ENCODE measurements around the gene CCDC181. TPM values are rescaled to one million over a fixed set of nuclear protein-coding genes. Genes with fewer than 3 reads are reported as not detected.

The CCDC181 gene
- total RNA-seq, 1 experiment from 2014 or later = 2.9 TPM

GRCh38 chr1:169461390-169462000 is 34.2 kb upstream of the CCDC181 start:
- H3K27ac Mint-ChIP-seq = no peak overlapping the region
- H3K36me3 Mint-ChIP-seq (ENCODE audit: insufficient read depth in 1 of 3, low read depth in 3 of 3) = peaks cover 12 to 19% (median 15%) of the 10 kb centered on the region in 3 experiments; a peak in 5 of 7 replicates
- no peak overlapping the region for H2AFZ ChIP-seq (ENCODE audit: low read length)
- DNase-seq = no peak
- H3K79me2 ChIP-seq (ENCODE audit: insufficient read depth, low read length) = no peaks in the 10 kb centered on the region
- H4K20me1 ChIP-seq (ENCODE audit: control insufficient read depth, insufficient read depth, insufficient read length) = no peaks in the 10 kb centered on the region
- H3K9me3 ChIP-seq (ENCODE audit: control insufficient read depth, low read depth, low read length) = no peaks in the 10 kb centered on the region
- H2BK5ac ChIP-seq (ENCODE audit: insufficient read length, low read length) = no peak overlapping the region
- no peaks in the 10 kb centered on the region for H3K4me1 ChIP-seq (ENCODE audit: insufficient read depth, low read length)
- TF ChIP-seq, protein P1, sequence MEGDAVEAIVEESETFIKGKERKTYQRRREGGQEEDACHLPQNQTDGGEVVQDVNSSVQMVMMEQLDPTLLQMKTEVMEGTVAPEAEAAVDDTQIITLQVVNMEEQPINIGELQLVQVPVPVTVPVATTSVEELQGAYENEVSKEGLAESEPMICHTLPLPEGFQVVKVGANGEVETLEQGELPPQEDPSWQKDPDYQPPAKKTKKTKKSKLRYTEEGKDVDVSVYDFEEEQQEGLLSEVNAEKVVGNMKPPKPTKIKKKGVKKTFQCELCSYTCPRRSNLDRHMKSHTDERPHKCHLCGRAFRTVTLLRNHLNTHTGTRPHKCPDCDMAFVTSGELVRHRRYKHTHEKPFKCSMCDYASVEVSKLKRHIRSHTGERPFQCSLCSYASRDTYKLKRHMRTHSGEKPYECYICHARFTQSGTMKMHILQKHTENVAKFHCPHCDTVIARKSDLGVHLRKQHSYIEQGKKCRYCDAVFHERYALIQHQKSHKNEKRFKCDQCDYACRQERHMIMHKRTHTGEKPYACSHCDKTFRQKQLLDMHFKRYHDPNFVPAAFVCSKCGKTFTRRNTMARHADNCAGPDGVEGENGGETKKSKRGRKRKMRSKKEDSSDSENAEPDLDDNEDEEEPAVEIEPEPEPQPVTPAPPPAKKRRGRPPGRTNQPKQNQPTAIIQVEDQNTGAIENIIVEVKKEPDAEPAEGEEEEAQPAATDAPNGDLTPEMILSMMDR (conservative IDR thresholded peaks at IDR 0.05) = no peak
- H2BK15ac ChIP-seq (ENCODE audit: low read depth, low read length) = no peak overlapping the region
- H4K5ac ChIP-seq (ENCODE audit: insufficient read length, low read depth, low read length) = no peak overlapping the region
- H3K4me2 ChIP-seq (ENCODE audit: insufficient read depth, insufficient read length, low read length) = no peak overlapping the region
- no peak overlapping the region for H2AK5ac ChIP-seq (ENCODE audit: insufficient read length, low read length)
- no peak overlapping the region for H2BK120ac ChIP-seq (ENCODE audit: low read depth, low read length, poor library complexity, severe bottlenecking)
- no peak overlapping the region for H3T11ph ChIP-seq (ENCODE audit: low read length)
- H3K79me1 ChIP-seq (ENCODE audit: insufficient read depth, low read depth, low read length, poor library complexity, severe bottlenecking) = no peaks in the 10 kb centered on the region
- H3K23me2 ChIP-seq (ENCODE audit: insufficient read length, low read depth, low read length, poor library complexity, severe bottlenecking) = peaks cover 6% of the 10 kb centered on the region
- no peaks in the 10 kb centered on the region for H3K27me3 Mint-ChIP-seq (ENCODE audit: low read depth)
- H4K8ac ChIP-seq (replicated peaks; ENCODE audit: insufficient read length, low read depth, low read length) = no peak overlapping the region
- no peak overlapping the region for H2BK20ac ChIP-seq (ENCODE audit: low read depth, low read length, poor library complexity, severe bottlenecking)
- H3K18ac ChIP-seq (ENCODE audit: insufficient read length, low read depth, low read length) = no peak overlapping the region
- no peak overlapping the region for H3K23ac ChIP-seq (ENCODE audit: insufficient read length, low read depth, low read length)
- WGBS (ENCODE audit: extremely low coverage, insufficient read length, low lambda C conversion rate) = no CpG with 5 or more reads among the region's 4 CpGs
- no peak overlapping the region for H3K4ac ChIP-seq (ENCODE audit: low read depth, low read length)
- H3K9me3 Mint-ChIP-seq = peaks cover 8 to 10% of the 10 kb centered on the region in 2 experiments
- no peak overlapping the region for H2BK12ac ChIP-seq (ENCODE audit: insufficient read length, low read depth, low read length)
- H4K91ac ChIP-seq (ENCODE audit: insufficient read length, low read depth, low read length) = no peak overlapping the region
- no peak overlapping the region for H3K9ac ChIP-seq (ENCODE audit: extremely low read depth, insufficient read length, low read length)
- peaks cover 0 to 3% of the 10 kb centered on the region in 2 experiments; a peak in 1 of 4 replicates for H3K4me1 Mint-ChIP-seq
- H3K56ac ChIP-seq (ENCODE audit: insufficient read length, low read depth, low read length) = no peak overlapping the region
- no peak overlapping the region for H3K27ac ChIP-seq (ENCODE audit: insufficient read length, low read depth, low read length)
- no peak overlapping the region for H3K14ac ChIP-seq (ENCODE audit: insufficient read depth, low read length)
- H3K27me3 ChIP-seq (ENCODE audit: insufficient read depth, low read length) = no peaks in the 10 kb centered on the region
- H3K4me3 Mint-ChIP-seq = no peak overlapping the region

Measured in H9 (cell line).